GM18858 (cell line): Measurements from ENCODE around the gene FBXO42.

Experiments
- ATAC-seq: cut with Tn5 transposase; IDR thresholded peaks from one replicate; pipeline ENCODE4 v1.9.1; 2021; ENCODE audit not compliant: unreplicated experiment

The FBXO42 gene

DNA sequence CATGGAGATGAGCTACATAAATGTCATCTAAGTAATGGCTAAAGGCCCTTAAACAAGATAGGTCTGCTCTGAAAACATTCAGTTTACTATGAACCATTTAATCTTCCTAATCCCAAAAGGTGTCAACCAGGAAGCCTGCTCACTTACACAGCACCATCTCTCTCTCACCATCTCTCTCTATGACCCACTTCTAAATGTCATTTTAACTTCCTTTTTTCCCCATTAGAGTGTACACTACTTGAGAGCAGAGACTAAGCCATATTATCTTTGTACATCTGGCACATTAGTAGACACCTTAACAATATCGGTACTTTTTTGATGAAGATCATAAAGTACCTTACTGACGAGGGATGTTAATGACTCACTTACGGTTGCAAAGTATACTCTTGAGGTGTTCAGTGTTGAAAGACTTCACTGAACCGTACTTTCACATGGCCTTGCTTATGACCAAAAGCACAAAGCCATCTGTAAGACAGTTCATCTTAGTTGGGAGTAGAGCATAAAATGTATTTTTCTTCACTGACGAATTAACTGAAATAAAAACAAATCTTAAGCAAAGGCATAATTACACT lies 25.4 kb downstream of the FBXO42 start:
- no peak for ATAC-seq

DNA sequence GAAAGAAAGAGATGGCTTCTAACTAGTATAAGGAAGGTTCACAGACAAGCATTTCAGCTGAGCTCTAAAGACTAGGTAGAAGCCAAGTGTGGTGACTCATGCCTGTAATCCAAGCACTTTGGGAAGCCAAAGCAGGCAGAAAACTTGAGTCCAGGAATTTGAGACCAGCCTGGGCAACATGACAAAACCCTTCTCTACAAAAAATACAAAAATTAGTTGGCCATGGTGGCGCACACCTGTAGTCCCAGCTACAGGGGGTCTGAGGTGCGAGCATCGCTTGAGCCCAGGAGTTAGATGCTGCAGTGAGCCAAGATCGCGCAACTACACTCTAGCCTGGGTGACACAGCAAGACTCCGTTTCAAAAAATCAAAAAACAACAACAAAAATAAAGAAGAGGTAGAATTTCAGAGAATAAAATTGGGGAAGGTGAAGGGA lies 27.8 kb downstream of the FBXO42 start:
- ATAC-seq = no peak

DNA sequence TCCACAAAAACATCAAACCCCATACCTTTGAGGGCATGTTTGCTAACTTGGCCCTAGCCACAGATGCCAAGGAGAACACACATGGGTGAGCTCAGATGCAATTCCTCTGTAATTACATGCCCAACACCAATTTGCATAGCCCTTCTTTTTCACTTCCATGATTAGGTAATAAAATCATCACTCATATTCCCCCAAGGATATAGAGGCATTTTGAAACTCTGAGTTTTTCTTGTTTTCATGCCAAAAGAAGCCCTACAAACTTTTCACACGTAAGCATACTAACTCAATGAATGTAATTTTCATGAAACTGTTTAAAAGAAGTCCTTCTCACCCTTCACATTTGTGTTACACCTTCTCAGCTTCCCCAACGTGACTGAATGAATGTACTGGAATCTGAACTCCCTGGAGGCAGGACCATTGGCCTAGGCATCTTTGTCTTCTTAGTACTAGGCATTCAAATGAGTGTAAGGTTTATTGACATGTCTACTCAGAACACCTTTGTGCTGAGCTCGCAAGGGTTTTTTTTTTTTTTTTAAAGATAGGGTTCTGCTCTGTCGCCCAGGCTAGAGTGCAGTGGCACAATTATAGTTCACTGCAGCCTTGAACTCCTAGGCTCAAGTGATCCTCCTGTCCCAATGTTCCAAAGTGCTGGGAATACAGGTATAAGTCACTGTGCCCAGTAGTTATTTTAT lies 31.0 kb downstream of the FBXO42 start:
- no peak for ATAC-seq

DNA sequence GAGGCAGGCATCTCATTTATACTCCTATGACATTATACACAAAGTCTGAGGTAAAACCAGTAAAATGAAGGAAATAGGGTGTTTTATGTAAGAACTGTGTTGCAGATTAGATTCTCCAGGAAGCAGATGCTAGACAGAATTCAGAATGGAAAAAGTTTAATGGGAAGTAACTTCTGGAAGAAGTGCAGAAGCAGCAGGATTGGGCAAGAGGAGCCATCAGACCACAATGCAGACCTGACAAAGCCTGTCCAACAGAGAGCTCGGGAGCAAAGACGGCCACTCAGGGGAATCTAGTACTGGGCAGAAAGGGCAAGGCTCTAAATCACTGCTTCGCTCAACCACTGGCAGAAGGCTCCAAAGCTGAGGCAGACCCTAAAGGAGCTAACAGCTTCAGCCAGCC lies 33.7 kb downstream of the FBXO42 start:
- no peak for ATAC-seq

DNA sequence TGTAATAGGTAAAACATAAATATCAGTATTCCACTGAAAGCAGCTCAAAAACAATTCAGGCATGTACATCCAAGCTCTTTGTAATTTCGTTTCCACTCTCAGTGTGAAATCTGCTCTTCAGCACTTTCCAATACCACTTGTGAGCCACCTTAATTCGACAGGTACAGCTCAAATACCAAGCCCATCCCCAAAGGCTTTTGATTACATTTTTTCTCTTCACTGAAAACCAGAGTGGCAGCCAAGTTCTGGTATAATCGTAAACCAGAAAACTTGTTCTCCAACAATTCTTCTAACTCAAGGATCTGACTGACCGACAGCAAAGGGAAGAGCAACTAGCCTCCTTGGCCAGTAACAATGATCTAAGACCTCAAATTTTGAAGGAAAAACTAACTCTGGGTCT lies 36.8 kb downstream of the FBXO42 start:
- ATAC-seq = no peak

DNA sequence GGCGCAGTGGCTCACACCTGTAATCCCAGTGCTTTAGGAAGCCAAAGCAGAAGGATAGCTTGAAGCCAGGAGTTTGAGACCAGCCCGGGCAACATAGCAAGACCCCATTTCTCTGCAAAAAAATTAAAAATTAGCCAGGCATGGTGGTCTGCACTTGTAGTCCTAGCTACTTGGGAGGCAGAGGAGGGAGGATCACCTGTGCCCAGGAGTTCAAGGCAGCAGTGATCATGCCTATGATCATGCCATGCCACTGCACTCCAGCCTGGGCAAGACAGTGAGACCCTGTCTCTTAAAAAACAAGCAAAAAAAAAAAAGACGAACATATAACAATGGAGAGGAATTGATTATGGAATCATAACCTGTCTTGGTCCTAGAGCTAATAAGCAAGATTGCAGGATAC lies 45.1 kb downstream of the FBXO42 start:
- ATAC-seq = no peak

DNA sequence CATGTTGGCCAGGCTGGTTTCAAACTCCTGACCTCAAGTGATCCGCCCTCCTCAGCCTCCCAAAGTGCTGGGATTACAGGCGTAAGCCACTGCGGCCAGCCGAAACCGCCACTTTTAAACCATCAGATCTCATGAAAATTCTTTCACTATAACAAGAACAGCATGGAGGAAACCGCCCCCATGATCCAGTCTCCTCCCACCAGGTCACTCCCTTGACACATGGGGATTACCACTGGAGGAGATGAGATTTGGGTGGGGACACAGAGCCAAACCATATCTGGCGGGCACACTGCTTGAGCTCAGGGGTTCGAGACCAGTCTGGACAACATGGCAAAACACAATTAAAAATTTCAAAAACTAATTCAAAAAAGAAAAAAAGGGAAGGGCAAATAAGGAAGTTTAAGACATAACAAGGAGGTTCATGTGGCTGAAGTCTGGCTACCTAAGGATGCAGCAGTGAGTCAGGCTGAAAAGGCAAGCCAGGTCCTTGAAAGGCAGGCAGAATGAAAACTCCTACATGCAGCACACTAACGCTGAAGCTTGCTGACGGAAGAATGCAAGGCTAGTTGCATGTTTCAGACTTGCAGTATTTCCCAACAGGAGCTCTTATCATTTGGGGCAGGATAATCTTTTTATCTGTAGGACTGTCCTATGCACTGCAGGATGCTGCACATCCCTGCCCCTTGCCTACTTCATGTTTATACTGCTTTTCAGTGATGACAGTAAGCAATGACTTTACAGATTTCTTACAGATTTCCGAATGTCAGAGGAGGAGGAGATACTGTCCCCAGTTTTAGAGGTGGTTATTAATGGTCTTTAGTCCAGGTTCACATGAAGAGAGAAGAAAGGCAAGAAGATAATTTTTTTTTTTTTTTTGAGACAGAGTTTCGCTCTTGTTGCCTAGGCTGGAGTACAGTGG lies 49.3 kb downstream of the FBXO42 start:
- ATAC-seq = no peak

DNA sequence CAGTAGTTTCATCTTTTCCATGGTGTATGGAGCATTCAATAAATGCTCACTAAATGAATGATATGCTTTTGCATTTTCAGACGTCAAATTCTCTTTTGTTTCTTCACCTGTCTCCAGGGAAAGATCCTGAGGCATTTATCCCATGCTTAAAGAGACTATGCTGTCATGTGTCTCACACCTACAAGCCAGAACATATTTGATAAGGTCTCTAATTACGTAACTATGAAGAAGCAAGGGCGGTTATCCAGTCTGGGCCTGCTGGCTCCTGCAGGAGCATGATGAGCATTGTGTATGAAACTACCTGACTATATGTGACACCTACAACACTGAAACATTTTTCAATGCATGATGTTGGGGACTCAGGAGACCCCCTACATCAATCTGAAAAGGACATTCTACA lies 51.8 kb downstream of the FBXO42 start:
- no peak for ATAC-seq

DNA sequence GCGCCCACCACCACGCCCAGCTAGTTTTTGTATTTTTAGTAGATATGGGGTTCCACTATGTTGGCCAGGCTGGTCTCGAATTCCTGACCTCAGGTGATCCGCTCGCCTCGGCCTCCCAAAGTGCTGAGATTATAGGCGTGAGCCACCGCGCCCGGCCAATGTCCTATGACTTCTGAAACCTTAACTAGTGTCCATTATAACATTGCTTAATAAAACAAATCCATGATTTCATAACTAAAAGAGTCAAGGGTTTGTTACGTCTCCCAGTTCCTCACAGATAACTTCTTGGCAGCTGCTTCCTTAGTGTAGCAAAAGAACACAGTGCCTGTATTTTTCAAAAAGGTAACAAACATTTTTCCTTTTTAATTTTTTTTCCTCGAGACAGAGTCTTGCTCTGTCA lies 53.6 kb downstream of the FBXO42 start:
- ATAC-seq = no peak

DNA sequence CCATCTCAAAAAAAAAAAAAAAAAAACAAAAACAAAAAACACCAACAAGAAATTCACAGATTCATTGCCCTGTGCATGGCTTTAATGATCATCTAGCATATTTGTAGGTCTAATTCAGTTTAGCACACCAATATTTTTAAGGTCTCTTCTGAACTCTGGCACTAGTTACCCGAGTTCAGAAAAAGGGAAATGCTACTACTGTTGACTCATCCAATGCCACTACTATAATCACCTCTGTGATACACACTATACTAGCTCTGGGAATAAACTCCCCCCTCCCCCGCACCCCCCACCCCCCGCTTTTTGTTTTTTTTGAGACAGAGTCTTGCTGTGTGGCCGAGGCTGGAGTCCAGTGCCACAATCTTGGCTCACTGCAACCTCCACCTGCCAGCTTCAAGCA lies 55.6 kb downstream of the FBXO42 start:
- ATAC-seq = no peak

DNA sequence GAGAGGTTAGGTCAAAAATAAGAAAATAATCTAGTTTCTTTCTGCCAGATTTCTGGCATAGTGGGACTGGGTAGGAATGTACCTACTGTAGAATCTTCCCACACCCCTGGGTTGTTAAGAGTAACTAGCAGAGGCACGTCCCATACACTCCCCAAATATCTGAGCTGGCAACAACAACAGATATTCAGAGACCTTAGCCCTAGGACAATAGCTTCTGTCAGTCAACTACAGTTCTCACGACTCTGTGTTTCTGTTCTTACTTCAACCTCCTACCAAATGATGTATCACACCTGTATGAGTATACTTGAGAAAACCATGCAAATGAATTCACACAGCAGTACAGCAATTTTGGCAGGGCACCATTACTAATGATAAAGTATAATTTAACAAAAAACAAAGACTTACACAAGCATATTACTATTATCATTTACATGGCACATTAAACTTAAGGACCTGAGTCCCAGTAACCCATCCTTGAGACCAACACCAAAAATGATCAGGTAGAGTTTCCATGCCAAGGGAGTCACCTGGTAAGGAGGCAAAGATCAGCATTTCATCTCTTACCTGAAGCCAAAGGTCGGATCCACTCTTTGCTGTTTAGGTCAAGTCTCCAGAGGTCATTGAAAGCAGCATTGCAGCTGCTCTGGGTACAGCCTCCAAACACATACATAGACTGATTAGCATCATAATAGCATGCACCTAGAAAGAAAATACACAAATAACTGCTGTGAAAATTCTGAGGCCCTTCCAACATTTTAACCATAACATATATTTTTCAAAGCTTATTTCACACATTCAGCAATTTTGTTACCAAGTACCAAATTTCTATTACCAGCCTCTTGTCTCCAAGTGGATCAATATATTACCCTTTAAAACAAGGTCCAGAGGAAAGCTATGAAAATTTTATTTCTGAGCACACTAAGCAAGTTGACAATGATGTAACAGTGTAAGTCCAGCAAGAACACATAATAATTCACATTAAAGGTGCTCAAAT lies 57.8 kb downstream of the FBXO42 start:
- no peak for ATAC-seq

DNA sequence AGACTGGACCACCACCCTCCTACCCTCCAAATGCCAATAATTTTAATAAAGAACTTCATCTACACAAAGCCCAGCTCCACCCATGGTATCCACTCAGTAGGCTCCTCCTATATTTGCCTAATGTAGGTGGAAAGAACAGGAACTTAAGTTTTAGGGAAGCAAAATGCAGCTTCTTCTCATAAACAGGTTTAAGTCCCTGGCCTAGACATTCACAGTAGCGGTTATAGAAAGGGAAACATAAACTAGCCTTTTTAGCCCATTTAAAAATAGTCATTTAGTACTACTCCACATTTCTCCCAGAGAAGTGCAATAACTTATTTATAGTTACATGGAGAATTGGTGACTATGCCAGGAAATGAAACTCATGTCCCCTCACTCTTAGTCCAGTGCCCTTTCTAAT lies 58.7 kb downstream of the FBXO42 start:
- ATAC-seq = no peak

DNA sequence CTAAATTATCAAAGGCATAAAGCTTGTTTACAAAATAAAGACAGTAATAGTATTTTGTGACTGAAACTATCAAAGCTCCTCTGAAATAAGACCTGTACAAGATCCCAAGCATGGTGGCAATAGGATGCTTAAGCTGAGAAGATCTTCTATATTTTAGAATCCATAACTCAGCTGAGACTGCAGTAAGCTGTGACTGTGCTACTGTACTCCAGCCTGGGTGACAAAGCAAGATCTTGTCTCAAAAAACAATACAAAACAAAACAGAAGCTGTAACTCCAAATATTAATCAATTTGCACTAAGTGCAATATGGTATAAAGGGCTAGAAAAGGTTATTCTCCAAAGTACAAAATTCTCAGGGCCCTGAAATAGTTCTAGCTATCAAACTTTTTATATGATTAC lies 59.5 kb downstream of the FBXO42 start:
- no peak for ATAC-seq

DNA sequence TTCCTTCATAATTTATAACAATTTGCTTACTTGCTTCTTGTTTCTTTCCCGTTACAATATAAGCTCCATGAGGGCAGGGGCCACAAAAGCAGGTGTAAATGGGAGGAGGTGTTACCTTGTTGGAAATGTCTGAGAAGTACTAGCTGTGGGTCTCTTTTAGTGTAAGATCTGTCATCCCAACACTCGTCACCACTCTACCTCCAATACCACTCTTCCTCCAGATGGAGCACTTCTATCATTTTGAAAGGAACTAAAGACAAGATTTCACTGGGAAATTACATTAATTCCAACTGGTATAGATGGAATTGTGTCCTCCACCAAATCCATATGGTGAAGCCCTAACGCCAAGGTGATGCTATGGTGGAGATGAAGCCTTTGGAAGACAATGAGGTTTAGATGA lies 62.3 kb downstream of the FBXO42 start:
- no peak for ATAC-seq

DNA sequence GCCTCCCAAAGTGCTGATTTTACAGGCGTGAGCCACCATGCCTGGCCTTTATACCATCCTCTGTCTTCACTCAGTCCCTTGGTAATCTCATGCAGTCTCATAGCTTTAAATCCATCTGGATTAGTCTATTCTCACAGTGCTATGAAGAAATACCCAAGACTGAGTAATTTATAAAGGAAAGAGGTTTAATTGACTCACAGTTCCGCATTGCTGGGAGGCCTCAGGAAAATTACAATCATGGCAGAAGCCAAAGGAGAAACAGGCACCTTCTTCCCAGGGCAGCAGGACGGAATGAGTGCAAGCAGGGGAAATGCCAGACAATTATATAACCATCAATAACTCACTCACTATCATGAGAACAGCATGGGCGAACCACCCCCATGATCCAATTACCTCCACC lies 66.2 kb downstream of the FBXO42 start:
- ATAC-seq = no peak

DNA sequence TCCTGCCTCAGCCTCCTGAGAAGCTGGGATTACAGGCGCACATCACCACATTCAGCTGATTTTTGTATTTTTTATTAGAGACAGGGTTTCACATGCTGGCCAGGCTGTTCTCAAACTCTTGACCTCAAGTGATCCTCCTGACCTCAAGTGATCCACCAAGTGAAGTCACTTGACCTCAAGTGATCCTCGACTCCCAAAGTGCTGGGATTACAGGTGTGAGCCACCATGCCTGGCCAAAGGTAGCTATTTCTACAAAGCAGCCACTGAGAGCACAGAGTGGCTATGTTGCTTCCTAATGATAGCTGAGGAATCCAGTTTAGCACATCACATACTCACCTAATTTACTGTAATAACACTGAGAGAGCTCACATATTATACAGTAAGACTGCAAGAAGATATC lies 70.5 kb downstream of the FBXO42 start:
- no peak for ATAC-seq

DNA sequence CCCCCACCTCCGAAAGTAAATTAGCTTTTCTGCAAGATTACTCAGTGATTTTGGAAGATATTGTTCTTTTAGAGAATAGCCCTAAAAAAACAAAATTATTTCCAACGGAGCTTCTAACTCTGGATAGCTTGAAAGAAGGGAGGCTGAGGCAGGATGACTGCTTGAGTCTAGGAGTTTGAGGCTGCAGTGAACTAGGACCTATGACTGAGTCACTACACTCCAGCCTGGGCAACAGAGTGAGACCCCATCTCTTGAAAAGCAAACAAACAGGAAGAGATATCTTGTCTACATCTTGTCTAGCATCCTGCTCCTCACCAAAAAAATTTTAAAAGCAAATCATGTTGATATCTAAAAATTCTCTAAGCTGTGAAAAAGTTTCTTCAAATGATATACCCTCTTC lies 73.1 kb downstream of the FBXO42 start:
- no peak for ATAC-seq

DNA sequence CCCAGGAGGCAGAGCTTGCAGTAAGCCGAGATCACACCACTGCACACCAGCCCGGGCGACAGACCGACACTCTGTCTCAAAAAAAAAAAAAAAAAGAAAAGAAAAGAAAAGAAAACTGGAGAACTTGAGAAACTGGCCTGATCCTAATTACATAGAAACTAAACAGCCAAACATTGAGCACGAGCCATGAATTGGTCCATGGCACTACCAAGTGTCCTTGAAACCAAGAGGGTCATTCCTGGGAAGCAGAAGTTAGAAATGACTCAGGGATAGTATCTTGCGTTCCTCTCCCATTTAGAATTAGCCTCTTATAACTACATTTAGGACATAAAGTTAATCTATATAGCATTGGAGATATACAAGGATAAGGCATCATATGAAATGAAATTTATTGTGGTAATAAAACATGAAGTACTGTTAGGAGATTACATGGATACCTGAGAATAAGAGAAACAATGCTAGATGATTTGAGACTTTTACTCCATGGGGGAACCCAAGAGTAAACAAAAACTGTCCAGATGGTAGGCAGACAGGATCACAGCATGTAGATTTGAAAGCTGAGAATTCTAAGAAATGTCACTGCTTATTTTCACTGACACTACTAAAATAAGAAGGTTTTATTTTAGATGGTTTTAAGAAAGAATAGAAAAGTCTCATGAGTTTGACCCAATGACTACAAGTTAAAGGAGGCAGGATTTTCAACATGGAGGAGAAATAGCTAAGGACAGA lies 75.8 kb downstream of the FBXO42 start:
- ATAC-seq = no peak

DNA sequence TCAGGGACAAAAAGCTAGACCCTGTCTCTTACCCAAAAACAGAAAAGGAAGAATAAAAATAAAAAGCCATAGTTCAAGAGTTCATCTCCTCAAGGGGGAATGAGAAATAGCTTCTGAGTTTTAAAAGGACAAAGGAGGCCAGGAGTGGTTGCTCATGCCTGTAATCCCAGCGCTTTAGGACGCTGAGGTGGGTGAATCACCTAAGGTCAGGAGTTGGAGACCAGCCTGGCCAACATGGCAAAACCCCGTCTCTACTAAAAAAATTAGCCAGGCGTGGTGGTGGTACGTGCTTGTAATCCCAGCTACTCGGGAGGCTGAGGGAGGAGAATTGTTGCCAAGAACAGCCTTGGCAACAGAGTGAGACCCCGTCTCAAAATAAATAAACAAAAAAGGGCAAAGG lies 76.7 kb downstream of the FBXO42 start:
- ATAC-seq = no peak

DNA sequence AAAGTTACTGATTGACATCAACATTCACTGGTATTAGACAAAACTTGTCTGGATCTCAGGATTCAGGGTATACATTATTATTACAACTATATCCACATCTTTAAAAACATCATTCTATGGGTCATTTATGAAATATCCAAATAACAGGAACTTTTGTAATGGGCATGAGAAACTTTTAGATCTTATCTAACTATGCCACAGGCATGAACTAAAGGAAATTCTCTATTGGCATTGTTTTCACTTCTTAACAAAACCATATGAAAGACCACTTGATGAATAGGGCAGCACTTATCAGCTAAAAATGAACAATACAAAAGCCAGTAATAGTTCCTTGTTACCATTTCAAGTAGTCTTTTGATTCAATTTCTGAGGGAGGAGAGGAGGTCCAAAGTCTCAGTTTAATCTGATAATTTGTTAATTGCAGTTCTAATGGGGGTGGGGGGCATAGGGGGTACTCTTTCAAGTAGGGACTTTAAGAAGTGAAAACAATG lies 84.5 kb downstream of the FBXO42 start:
- no peak for ATAC-seq
